K562 (cell line): Measurements from ENCODE around the gene ZNF200. TPM values are rescaled to one million over a fixed set of nuclear protein-coding genes. Genes with fewer than 3 reads are reported as not detected.

ENCODE experiments used
- ATAC-seq: fragments of 200-7000 bp; cut with Tn5 transposase; 3 replicates; pipeline ENCODE4 v1.9.1; 2020; ENCODE audit warnings: moderate library complexity
- BruUV-seq: library from RNA; stranded (reverse); fragments of 400-500 nt; replicated peaks from 2 replicates; lab custom pipeline; 2021; lab: Mats Ljungman, UMichigan
- CTCF ChIA-PET: fragments of 300-600 bp; formaldehyde crosslinking; extraction: SDS; loops from one replicate; lab custom pipeline; 2021; ENCODE audit warnings: low intra/inter-chr PET ratio; lab: Yijun Ruan, JAX
- POLR2A ChIA-PET: fragments of 300-600, 350-650 bp; sonication (Branson Sonifier 250); formaldehyde crosslinking; extraction: SDS; loops from one replicate; lab custom pipeline; 2021; ENCODE audit warnings: antibody characterized with exemption, inconsistent platforms; lab: Yijun Ruan, JAX
- DNase-seq, 4 experiments: peaks; one replicate each; pipeline versions ENCODE4 v3.0.0 to v3.0.0-alpha.2; 2011 to 2018; ENCODE audit warnings: low spot score in 3 of 4, mixed read lengths in 3 of 4; ENCODE audit errors: extremely low read depth in 1 of 4
- FAIRE-seq: peaks from 2 replicates; lab custom pipeline; 2011; peaks lifted over from hg19 to GRCh38; lab: Jason Lieb, UNC
- H2AFZ ChIP-seq: 2 replicates; pipeline ENCODE4 v1.6.0; 2011; ENCODE audit warnings: low read depth, low read length, control low read depth, inconsistent platforms
- H3K27ac ChIP-seq: fragments of 200-600 bp; 3 replicates; pipeline ENCODE4 v1.8.0; 2011; ENCODE audit warnings: low read depth, mild to moderate bottlenecking, control low read depth, inconsistent platforms, low read length, moderate library complexity, mixed read lengths; ENCODE audit errors: extremely low read depth
- H3K27me3 ChIP-seq, 2 experiments: fragments of 300-600 bp in 1 of 2; 2 replicates in 1 of 2; 3 replicates in 1 of 2; pipeline versions ENCODE4 v1.6.0 to v1.8.0; 2011; ENCODE audit warnings: inconsistent platforms in 2 of 2, low read length in 2 of 2, mild to moderate bottlenecking in 1 of 2, mixed read lengths in 1 of 2, moderate library complexity in 1 of 2; ENCODE audit not compliant: control insufficient read depth in 2 of 2, insufficient read depth in 2 of 2
- H3K36me3 ChIP-seq: fragments of 300-600 bp; 3 replicates; pipeline ENCODE4 v1.8.0; 2011; ENCODE audit warnings: mild to moderate bottlenecking, low read length, inconsistent platforms; ENCODE audit not compliant: control insufficient read depth, insufficient read depth
- H3K4me1 ChIP-seq, 2 experiments: fragments of 200-600 bp in 1 of 2; replicated peaks in 1 of 2; 2 replicates in 1 of 2; 3 replicates in 1 of 2; pipeline versions ENCODE4 v1.5.1 to v1.8.0; 2011; ENCODE audit warnings: inconsistent platforms in 2 of 2, low read length in 2 of 2, mild to moderate bottlenecking in 1 of 2, mixed read lengths in 1 of 2, moderate library complexity in 1 of 2; ENCODE audit not compliant: control insufficient read depth in 2 of 2, insufficient read depth in 2 of 2
- H3K4me2 ChIP-seq: 2 replicates; pipeline ENCODE4 v1.6.1; 2011; ENCODE audit warnings: low read length, control low read depth, inconsistent platforms, mixed read lengths; ENCODE audit not compliant: insufficient read depth
- H3K4me3 ChIP-seq: fragments of 200-600 bp; sonication (generic), shearing (Covaris generic); 2 replicates; pipeline ENCODE4 v1.5.1; 2016; ENCODE audit warnings: control low read depth, inconsistent platforms
- H3K79me2 ChIP-seq: fragments of 200-600 bp; 3 replicates; pipeline ENCODE4 v1.8.0; 2011; ENCODE audit warnings: low read length, inconsistent platforms; ENCODE audit not compliant: control insufficient read depth, insufficient read depth
- H3K9ac ChIP-seq, 2 experiments: 2 replicates each; pipeline versions ENCODE4 v1.6.0 to v1.6.1; 2011; ENCODE audit warnings: low read depth in 2 of 2, low read length in 2 of 2, control low read depth in 1 of 2, inconsistent platforms in 1 of 2, mild to moderate bottlenecking in 1 of 2, mixed read lengths in 1 of 2; ENCODE audit not compliant: insufficient read depth in 1 of 2
- H3K9me1 ChIP-seq: one replicate; pipeline ENCODE4 v1.6.0; 2011; ENCODE audit warnings: inconsistent platforms, mild to moderate bottlenecking, low read length, moderate library complexity; ENCODE audit not compliant: control insufficient read depth, insufficient read depth
- H3K9me3 ChIP-seq: replicated peaks from 2 replicates; pipeline ENCODE4 v1.5.1; 2011; ENCODE audit warnings: low read depth, low read length, inconsistent platforms; ENCODE audit not compliant: control insufficient read depth, insufficient read depth
- H4K20me1 ChIP-seq: replicated peaks from 2 replicates; pipeline ENCODE4 v1.6.1; 2011; ENCODE audit warnings: low read length, inconsistent platforms, mixed read lengths; ENCODE audit not compliant: control insufficient read depth, insufficient read depth
- CEBPG ChIP-seq, 3 experiments: fragments of 200-800 bp in 1 of 3; sonication (Bioruptor generic) in 1 of 3; sonication (generic) in 1 of 3; formaldehyde crosslinking in 1 of 3; IDR thresholded peaks in 2 of 3; conservative IDR thresholded peaks in 1 of 3; 2 replicates each; pipeline versions ENCODE4 v1.6.1 to v1.8.0; 2016 to 2022; ENCODE audit warnings: missing compliant biosample characterization in 2 of 3, missing genetic modification characterization in 2 of 3, mild to moderate bottlenecking in 1 of 3, missing genetic modification reagents in 1 of 3
- CHD2 ChIP-seq: IDR thresholded peaks from 2 replicates; pipeline ENCODE4 v1.6.1; 2011; ENCODE audit warnings: low read depth, low read length
- ELF1 ChIP-seq: fragments of 200-800 bp; sonication (Bioruptor generic); IDR thresholded peaks from 2 replicates; pipeline ENCODE4 v1.6.1; 2016; ENCODE audit warnings: missing genetic modification characterization, missing compliant biosample characterization
- NCOA6 ChIP-seq: fragments of 450-650 bp; IDR thresholded peaks from 2 replicates; pipeline ENCODE4 v1.6.1; 2017; ENCODE audit warnings: mild to moderate bottlenecking
- NR2C2 ChIP-seq, 2 experiments: fragments of 200-800 bp in 1 of 2; sonication (Bioruptor generic) in 1 of 2; sonication (generic) in 1 of 2; formaldehyde crosslinking in 1 of 2; IDR thresholded peaks; 2 replicates each; pipeline versions ENCODE4 v1.6.1 to v1.8.0; 2016 to 2022; ENCODE audit warnings: mild to moderate bottlenecking in 1 of 2, missing compliant biosample characterization in 1 of 2, missing genetic modification characterization in 1 of 2, missing genetic modification reagents in 1 of 2
- STAG1 ChIP-seq: sonication (generic); formaldehyde crosslinking; IDR thresholded peaks from 2 replicates; pipeline ENCODE4 v1.5.0; 2020; ENCODE audit warnings: missing genetic modification reagents, borderline replicate concordance
- YY1 ChIP-seq, 3 experiments: IDR thresholded peaks; 2 replicates each; pipeline ENCODE4 v1.6.1; 2011; ENCODE audit warnings: low read length in 2 of 3, mild to moderate bottlenecking in 2 of 3, moderate library complexity in 2 of 3, borderline replicate concordance in 1 of 3, control low read depth in 1 of 3, low read depth in 1 of 3; ENCODE audit not compliant: insufficient read depth in 3 of 3, insufficient replicate concordance in 2 of 3, control insufficient read depth in 1 of 3, insufficient read length in 1 of 3; ENCODE audit errors: extremely low read depth in 1 of 3
- ZNF586 ChIP-seq: fragments of 450-650 bp; formaldehyde crosslinking; conservative IDR thresholded peaks from 2 replicates; pipeline ENCODE4 v1.4.0; 2020; ENCODE audit warnings: mild to moderate bottlenecking, moderate library complexity
- WGBS: fragments of 100-300 bp; shearing (Covaris generic); methylation state at CpG from one replicate; pipeline ENCODE4 v1.1.6; 2016; ENCODE audit warnings: low coverage, mixed read lengths; ENCODE audit not compliant: insufficient coverage; ENCODE audit errors: missing lambda C conversion rate; 5-methylcytosine and 5-hydroxymethylcytosine counted together
- in situ Hi-C: fragments of 300-500 bp; cut with MboI; formaldehyde crosslinking; loops from 4 replicates; pipeline ENCODE4 v1.15.0; 2018; ENCODE audit warnings: inconsistent platforms, mixed read lengths
- intact Hi-C: fragments of 100-400 bp; cut with micrococcal nuclease; formaldehyde crosslinking; loops from 2 replicates; pipeline ENCODE4 v1.14.2; 2022
- polyA plus RNA-seq, 8 experiments: library from polyadenylated mRNA; depleted of rRNA in 4 of 8; stranded (reverse) in 5 of 8; unstranded in 3 of 8; fragments of >200 nt; fragmentation: Nextera tagmentation in 2 of 8; fragmentation: Illumina TruSeq in 1 of 8; extraction: Ambion mirVana in 2 of 8; extraction: Trizol in 1 of 8; gene quantifications; 2 replicates each; pipeline versions ENCODE4 v1.2.1 to v1.2.3, GENCODE V29; 2011 to 2014; ENCODE audit warnings: inconsistent platforms in 1 of 8, missing spikeins in 1 of 8
- total RNA-seq, 7 experiments: library from RNA; depleted of rRNA in 6 of 7; stranded (reverse); fragments of >200 nt in 6 of 7; fragmentation: Illumina TruSeq in 2 of 7; extraction: Trizol in 2 of 7; gene quantifications; 2 replicates each; pipeline versions ENCODE4 v1.2.1 to v1.2.3, GENCODE V29; 2011 to 2021; ENCODE audit warnings: low replicate concordance in 1 of 7
- TF ChIP-seq, protein P1 (sequence below): sonication (generic); formaldehyde crosslinking; IDR thresholded peaks from 2 replicates; pipeline ENCODE4 v1.8.0; 2022; ENCODE audit warnings: missing genetic modification reagents, mild to moderate bottlenecking, moderate library complexity, borderline replicate concordance
- TF ChIP-seq, protein P2 (sequence below): IDR thresholded peaks from 2 replicates; pipeline ENCODE4 v1.6.1; 2011; ENCODE audit warnings: borderline replicate concordance, low read depth, mild to moderate bottlenecking, moderate library complexity, low read length; ENCODE audit not compliant: insufficient read depth, poor library complexity, severe bottlenecking
- TF ChIP-seq, protein P3 (sequence below): fragments of 450-650 bp; formaldehyde crosslinking; IDR thresholded peaks from 2 replicates; pipeline ENCODE4 v1.4.0; 2020; ENCODE audit warnings: mild to moderate bottlenecking, moderate library complexity

ZNF200 gene
- total and polyA plus RNA-seq, 9 of the 15 experiments (the other 6 are each of a cell fraction or from before 2014, with no cell fraction given), result 4.8 to 14.5 (median 9.2) TPM

DNA sequence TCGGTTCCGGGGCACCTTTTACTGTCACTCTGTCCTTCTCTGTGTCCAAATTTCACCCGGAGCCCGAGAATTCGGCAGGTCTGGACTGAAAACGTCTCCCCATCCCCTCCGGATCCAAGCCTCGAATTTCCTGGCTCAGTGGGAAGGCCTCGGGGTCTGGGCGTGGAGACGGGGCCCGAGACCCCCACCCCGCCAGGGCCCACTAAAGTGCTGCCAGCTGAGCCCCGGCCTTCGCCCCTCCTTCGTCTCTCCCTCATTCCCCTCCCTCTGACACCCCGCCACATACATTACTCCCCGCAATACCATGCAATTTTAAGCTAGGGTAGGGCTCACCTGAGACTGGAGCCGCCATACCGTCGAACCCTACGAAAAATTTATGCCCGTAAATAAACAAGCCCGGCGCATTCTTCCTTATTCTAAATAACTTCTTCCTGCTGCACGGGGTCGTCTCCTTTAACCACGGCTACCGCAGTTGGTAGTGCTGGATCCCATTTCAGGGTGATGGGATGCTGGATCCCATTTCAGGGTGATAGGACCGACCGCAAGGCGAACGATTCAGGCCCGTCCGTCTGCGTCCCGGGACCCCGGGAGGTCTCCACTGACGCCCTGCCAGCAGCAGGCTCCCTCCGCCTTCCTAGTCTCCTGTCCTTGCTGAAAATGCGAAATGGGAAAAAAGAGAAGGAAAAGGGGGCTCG is 51.4 kb downstream of the ZNF200 start:
- peak overlapping the region; percentile 91 for H3K4me2 ChIP-seq
- ATAC-seq (peak; percentile 18), FAIRE-seq (no peak), DNase-seq (no peak)
- WGBS, result 2% methylated on average over 31 of the region's 42 CpGs
- no TSS peak for BruUV-seq
- intact Hi-C loops (loop anchor here (10.0 kb wide), 1 partner anchor 321 kb away; the partner anchor contains the start of gene CLUAP1), in situ Hi-C loops (no loop called here)
- POLR2A ChIA-PET, result interaction anchor here (0.7 to 1.6 kb wide), 8 partner anchors 7 to 318 kb away, joined by 3 to 4 read pairs (median 3); no protein-coding TSS in a partner anchor
- H3K27me3 ChIP-seq, result no peaks in the 10 kb centered on the region
- peak overlapping the region; percentile 98 for H2AFZ ChIP-seq
- H3K36me3 ChIP-seq, result no peaks in the 10 kb centered on the region
- H3K9me3 ChIP-seq, result no peaks in the 10 kb centered on the region
- peak overlapping the region; percentile 2; the same call in 1 of the 3 replicates for H3K27ac ChIP-seq
- no peaks in the 10 kb centered on the region for H4K20me1 ChIP-seq
- H3K4me3 ChIP-seq, result peak overlapping the region; percentile 62
- H3K9ac ChIP-seq, result peak overlapping the region; percentile 67 to 93
- H3K4me1 ChIP-seq, result peaks cover 15 to 37% of the 10 kb centered on the region in 2 experiments; a peak in 4 of 5 replicates
- no peaks in the 10 kb centered on the region for H3K79me2 ChIP-seq
- CTCF ChIA-PET, result no interaction called here
- H3K9me1 ChIP-seq, result no peaks in the 10 kb centered on the region
- TF ChIP-seq NR2C2 (CRISPR knock-in tag; IDR thresholded peaks at IDR 0.05), result 0 out of 2 replicates have a peak, but pooled peaks have one; percentile 52
- TF ChIP-seq NR2C2 (tag; IDR thresholded peaks at IDR 0.05), result no peak
- peak; percentile 24 for TF ChIP-seq NCOA6
- TF ChIP-seq ELF1, result peak; percentile 26; the same call in 1 of the 2 replicates
- TF ChIP-seq, protein P1, sequence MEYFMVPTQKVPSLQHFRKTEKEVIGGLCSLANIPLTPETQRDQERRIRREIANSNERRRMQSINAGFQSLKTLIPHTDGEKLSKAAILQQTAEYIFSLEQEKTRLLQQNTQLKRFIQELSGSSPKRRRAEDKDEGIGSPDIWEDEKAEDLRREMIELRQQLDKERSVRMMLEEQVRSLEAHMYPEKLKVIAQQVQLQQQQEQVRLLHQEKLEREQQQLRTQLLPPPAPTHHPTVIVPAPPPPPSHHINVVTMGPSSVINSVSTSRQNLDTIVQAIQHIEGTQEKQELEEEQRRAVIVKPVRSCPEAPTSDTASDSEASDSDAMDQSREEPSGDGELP (CRISPR knock-in tag), result peak; percentile 23; the same call in 1 of the 2 replicates
- TF ChIP-seq CHD2, result no peak
- TF ChIP-seq STAG1, result peak; percentile 40; the same call in 1 of the 2 replicates
- TF ChIP-seq CEBPG (CRISPR knock-in tag; IDR thresholded peaks at IDR 0.05), result peak; percentile 23; the same call in 1 of the 2 replicates
- no peak for TF ChIP-seq CEBPG (tag; conservative IDR thresholded peaks at IDR 0.05 in 1 of 2, IDR thresholded peaks at IDR 0.05 in 1 of 2)
- TF ChIP-seq, protein P2, sequence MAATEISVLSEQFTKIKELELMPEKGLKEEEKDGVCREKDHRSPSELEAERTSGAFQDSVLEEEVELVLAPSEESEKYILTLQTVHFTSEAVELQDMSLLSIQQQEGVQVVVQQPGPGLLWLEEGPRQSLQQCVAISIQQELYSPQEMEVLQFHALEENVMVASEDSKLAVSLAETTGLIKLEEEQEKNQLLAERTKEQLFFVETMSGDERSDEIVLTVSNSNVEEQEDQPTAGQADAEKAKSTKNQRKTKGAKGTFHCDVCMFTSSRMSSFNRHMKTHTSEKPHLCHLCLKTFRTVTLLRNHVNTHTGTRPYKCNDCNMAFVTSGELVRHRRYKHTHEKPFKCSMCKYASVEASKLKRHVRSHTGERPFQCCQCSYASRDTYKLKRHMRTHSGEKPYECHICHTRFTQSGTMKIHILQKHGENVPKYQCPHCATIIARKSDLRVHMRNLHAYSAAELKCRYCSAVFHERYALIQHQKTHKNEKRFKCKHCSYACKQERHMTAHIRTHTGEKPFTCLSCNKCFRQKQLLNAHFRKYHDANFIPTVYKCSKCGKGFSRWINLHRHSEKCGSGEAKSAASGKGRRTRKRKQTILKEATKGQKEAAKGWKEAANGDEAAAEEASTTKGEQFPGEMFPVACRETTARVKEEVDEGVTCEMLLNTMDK, result no peak
- TF ChIP-seq YY1 (IDR thresholded peaks at IDR 0.05; ENCODE audit: borderline replicate concordance in 1 of 3, control insufficient read depth in 1 of 3, extremely low read depth in 1 of 3, insufficient read depth in 3 of 3, insufficient read length in 1 of 3, insufficient replicate concordance in 2 of 3, low read depth in 1 of 3, low read length in 2 of 3), result peak in 1 of 3 experiments; percentile 11
- TF ChIP-seq ZNF586, result no peak
- TF ChIP-seq, protein P3, sequence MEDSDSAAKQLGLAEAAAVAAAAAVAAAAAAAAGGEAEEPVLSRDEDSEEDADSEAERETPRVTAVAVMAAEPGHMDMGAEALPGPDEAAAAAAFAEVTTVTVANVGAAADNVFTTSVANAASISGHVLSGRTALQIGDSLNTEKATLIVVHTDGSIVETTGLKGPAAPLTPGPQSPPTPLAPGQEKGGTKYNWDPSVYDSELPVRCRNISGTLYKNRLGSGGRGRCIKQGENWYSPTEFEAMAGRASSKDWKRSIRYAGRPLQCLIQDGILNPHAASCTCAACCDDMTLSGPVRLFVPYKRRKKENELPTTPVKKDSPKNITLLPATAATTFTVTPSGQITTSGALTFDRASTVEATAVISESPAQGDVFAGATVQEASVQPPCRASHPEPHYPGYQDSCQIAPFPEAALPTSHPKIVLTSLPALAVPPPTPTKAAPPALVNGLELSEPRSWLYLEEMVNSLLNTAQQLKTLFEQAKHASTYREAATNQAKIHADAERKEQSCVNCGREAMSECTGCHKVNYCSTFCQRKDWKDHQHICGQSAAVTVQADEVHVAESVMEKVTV (CRISPR knock-in tag), result 0 out of 2 replicates have a peak, but pooled peaks have one; percentile 8
